T follicular helper cell (primary cell): ENCODE data around the gene RPS3A.
"Not testable (repeated sequence)": the region's sequence is repeated elsewhere in the genome, so short reads cannot be mapped to it uniquely, and the experiment has no call there.

Experiments
- DNase-seq: peaks from one replicate; pipeline ENCODE4 v3.0.0-alpha.2; 2020; ENCODE audit warnings: low read depth
- total RNA-seq, 2 experiments: gene quantifications; one replicate each; lab custom pipeline; 2026; lab: John Stamatoyannopoulos, UW

RPS3A gene
- 1,046 to 1,111 reads per million in 2 experiments for total RNA-seq

GRCh38 chr4:151099229-151099975, at the start of gene RPS3A:
Gene RPS3A, plus strand, starts transcription at chr4:151099628. Its CDS starts 25 bp downstream, at chr4:151099653.
- peak; percentile 96 for DNase-seq

GRCh38 chr4:151052785-151053184, 46.6 kb upstream of the RPS3A start:
- no peak for DNase-seq

DNA sequence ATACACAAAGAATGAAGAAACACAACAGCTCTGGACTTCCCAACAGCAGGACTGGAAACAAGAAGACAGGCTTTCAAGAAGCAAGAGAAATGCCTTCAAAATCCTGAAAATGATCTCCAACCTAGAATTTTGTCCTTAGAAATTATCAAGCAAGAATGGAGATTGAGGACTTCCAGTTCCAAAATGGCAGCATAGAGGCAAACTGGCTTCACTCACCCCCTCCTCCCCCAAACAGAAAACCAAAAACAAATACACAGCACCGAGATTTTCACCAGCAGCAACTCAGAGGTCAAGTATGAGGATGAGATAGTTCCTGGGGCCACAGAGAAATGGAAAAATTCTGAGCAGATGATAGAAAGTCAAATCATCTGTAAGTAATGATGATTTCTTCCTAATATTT, 43.9 kb upstream of the RPS3A start:
- no peak for DNase-seq

DNA sequence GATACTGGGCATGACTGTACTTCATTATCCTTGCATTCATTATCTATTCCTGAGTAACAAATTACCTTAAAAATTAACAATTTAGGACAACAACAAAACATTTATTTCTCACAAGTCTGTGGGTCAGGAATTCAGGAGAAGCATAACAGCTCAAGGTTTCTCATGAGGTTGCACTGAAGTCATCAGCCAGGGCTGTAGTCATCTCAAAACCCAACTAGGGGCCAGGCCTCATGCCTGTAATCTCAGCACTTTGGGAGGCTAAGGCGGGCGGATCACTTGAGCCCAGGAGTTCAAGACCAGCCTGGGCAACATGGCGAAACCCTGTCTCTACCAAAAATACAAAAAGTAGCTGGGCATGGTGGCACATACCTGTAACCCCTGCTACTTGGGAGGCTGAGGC, 36.3 kb upstream of the RPS3A start:
- DNase-seq, result not testable (repeated sequence)

DNA sequence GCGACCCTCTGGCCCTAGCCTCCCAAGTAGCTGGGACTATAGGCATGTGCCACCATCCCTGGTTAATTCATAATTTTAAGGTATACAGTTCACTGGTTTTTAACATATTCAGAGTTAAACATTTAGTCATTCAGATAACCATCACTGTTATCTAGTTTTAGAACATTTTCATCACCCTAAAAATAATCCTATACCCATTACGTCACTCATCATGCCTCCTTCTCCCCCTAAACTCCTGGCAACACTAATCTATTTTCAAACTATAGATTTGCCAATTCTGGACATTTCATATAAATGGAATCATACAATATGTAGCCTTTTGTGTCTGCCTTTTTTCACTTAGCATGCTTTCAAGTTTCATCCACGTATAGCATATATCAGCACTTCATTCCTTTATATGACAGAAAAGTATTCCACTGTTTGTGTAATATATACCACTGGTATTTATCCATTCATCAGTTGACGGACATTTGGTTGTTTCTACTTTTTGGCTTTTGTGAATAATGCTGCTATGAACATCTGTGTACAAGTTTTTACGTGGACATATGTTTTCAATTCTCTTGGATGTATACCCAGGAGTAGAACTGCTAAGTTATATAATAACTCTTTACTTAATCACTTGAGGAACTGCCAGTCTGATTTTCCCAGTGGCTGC, 32.0 kb upstream of the RPS3A start:
- DNase-seq, result no peak

DNA sequence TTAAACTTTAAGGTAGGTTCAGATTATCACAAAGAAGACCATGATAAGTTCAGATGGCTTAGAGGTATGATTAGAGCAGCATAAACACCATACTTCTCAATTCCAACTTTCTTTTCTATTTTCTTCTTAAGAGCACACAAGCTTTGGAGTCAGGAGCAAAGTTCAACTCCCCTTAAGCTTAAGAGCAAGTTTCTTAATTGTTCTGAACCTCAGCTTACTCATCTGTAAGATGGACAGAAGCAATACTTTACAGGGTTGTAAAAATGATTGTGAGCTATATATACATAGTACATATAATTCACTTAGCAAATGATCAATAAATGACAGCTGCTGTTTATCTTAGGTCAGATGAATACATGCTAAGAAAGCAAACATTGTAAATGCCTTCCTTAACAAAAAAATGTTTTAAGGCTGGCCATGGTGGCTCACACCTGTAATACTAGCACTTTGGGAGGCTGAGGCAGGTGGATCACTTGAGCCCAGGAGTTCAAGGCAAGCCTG, 25.0 kb upstream of the RPS3A start:
- no peak for DNase-seq

GRCh38 chr4:151077978-151078377, 21.4 kb upstream of the RPS3A start:
- not testable (repeated sequence) for DNase-seq

DNA sequence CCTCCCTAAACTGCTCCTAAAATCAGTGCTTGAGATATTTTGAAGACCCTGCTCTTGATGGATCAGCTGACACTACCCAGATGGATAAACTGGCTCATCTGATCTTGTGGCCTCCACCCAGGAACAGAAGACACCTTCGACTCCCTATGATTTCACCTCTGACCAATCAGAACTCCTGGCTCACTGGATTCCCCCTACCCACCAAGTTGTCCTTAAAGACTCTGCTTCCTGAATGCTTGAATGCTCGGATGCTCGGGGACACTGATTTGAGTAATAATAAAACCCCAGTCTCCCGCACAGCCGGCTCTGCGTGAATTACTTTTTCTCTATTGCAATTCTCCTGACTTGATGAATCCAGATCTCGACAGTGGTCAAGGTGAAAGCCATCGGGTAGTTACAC, 12.0 kb upstream of the RPS3A start:
- DNase-seq, result no peak

GRCh38 chr4:151091047-151091446, 8.4 kb upstream of the RPS3A start:
- no peak for DNase-seq

DNA sequence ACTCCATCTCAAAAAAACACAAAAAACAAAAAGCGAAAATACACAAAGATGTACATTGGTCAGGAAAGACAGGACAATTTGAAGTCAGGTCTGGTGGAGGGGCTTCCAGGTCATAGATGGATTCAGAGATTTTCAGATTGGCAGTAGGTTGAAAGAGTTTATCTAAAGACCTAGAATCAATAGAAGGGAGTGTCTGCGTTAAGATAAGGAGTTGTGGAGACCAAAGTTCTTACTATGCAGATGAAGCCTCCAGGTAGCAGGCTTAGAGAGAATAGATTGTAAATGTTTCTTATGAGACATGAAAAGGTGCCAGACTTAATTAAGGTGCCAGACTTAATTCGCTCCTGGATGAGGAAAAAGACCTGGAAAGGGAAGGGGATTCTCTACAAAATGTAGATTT, 6.9 kb upstream of the RPS3A start:
- no peak for DNase-seq

DNA sequence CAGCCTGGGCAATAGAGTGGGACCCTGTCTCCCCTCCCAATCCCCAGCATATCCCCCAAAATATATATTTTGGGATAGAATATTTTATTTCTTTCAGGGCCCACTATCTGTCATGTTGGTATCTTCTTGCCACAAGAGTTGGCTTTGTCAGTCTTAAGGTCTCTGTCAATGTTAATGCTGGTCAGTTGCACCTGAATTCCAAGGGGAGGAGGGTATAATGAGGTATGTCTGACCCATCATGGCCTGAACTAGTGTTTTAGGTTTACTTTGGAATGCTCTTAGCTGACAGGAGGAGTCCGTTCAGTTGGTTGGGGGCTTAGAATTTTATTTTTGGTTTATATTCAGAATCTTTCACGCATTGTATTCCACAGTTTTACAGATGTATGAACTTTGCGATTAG, 6.2 kb upstream of the RPS3A start:
- DNase-seq, result no peak

DNA sequence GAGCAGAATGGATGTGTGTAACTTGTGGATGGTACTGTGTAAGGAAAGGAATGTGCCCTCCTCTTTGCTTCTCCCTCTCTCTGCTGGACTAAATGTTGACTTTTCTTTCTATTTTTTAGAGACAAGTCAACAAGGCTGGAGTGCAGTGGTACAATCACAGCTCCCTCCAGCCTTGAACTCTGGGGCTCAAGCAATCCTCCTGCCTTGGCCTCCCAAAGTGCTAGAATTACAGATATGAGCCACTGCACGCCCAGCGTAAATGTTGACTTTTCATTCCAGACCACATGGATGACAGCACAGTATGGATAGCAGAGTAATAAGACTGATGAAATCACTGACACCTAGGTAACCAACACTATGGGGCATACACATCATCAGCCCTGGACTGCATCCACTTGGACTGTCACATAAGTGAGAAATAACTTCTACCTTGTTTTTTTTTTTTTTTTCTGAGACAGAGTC, 5.1 kb upstream of the RPS3A start:
- no peak for DNase-seq

GRCh38 chr4:151095142-151095541, 4.3 kb upstream of the RPS3A start:
- DNase-seq, result no peak

DNA sequence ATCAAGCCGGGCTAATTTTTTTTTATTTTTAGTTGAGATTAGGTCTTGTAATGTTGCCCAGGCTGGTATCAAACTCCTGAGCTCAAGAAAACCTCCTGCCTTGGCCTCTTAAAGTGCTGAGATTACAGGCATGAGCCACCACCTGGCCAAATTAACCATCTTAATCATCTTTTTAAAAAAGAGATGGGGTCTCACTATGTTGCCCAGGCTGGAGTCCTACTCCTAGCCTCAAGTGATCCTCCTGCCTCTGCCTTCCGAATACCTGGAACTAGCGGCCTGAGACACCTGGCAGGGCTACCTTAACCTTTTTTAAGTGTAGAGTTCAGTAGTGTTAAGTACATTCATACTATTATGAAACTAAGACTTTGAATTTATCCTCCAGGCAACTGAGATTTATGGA, 1.7 kb upstream of the RPS3A start:
- no peak for DNase-seq

DNA sequence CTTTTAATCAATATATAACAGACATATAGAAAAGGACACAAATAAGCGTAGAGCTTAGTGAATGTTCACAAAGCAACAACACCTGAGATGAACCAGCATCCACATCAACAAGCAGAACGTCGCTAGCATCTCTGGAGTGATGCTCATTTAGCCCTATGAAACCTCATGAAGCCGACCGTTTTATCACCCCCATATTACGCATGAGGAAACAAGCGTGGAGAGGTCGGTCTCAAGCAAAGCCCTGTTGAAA, 524 bp upstream of the RPS3A start:
- no peak for DNase-seq

DNA sequence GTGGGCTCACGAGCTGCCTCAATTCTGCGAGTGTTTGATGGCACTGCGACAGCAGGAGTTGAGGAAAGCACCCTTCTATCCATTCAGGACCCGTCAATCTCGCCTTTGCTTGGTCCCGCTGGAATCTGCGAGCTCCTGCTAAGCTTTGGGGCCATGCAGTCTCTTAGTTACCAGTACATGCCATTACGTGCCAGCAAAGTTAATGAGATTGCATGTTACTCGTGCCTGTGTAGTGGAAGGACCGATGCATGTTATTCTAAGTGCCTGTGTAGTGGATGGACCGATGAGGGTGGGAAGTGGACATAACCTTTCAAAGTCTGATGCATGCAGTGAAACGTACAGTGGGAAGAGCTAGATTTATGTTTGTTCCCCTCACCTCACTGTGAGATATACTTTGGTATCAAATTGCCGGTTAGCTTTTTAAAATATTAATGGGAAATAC, 569 bp downstream of the RPS3A start:
- DNase-seq, result no peak

DNA sequence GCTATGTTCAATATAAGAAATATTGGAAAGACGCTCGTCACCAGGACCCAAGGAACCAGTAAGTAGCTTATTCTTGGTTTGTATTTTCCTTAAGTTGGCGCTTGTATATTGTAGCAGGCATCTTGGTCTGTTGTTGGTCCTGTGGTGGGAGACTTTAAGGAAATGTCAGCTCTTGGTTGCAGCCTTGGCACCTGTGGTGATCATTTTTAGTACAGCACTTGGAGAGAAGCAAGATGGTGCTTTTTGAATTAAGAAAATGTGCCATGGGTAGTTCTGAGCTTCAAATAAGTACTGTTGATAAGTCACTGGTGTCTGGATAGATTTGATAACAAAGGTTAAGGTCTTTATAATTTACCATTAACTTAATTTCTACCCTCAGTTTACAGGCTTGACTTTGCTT, 1.1 kb downstream of the RPS3A start:
- DNase-seq, result no peak

GRCh38 chr4:151103758-151104157, 4.3 kb downstream of the RPS3A start:
- no peak for DNase-seq

- DNase-seq, result no peak
These were observed 5.2 kb downstream of the RPS3A start for GRCh38 chr4:151104621-151105020.

DNA sequence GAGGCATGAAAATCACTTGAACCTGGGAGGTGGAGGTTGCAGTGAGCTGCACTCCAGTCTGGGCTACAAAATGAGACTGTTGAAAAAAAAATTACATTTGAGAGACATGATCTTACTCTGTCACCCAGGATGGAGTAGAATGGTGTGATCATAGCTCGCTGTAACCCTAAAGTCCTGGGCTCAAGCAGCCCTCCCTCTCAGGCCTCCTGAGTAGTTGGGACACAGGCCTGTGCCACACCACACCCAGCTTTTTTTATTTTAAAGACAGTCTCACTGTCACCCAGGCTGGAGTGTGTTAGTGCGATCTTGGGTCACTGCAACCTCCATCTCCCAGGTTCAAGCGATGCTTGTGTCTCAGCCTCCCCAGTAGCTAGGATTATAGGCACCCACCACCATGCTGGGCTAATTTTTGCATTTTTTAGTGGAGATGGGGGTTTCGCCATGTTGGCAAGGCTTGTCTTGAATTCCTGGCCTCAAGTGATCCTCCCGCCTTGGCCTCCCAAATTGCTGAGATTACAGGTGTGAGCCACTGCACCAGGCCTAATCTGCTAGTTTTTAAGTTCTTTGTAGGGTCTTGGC, 6.1 kb downstream of the RPS3A start:
- no peak for DNase-seq

GRCh38 chr4:151107063-151107462, 7.6 kb downstream of the RPS3A start:
- no peak for DNase-seq

GRCh38 chr4:151110236-151110635, 10.8 kb downstream of the RPS3A start:
- no peak for DNase-seq

DNA sequence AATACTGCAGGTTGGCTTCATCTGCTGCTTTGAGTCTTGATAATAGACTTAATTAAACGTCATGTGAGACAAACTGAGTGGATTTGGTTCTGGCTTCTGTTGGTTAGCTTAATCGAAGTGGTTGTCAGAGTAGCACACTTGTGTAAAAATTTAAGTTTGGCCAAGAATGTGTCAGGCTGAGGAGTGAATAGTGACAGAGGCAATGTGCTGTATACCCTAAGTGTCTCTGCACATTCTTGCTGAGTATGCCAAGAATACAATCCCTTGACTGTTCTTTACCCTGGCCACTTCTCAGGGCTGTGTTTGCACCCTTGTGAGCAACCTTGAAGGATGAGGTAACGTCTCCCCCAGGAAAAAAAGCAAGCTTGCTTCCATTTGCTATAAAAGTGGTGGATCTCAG, 14.9 kb downstream of the RPS3A start:
- no peak for DNase-seq
